H9 (cell line): ENCODE measurements around the gene PP2D1. TPM values are rescaled to one million over a fixed set of nuclear protein-coding genes. Genes with fewer than 3 reads are reported as not detected.

ENCODE experiments used
- DNase-seq: peaks from one replicate; pipeline ENCODE4 v3.0.0-alpha.2; 2017
- H2AFZ ChIP-seq: one replicate; pipeline ENCODE4 v1.6.1; 2013; ENCODE audit warnings: mild to moderate bottlenecking, low read length, control low read depth, moderate library complexity
- H2AK5ac ChIP-seq: 2 replicates; pipeline ENCODE4 v1.6.1; 2013; ENCODE audit warnings: low read length, control low read depth, mixed read lengths; ENCODE audit not compliant: insufficient read length
- H2BK120ac ChIP-seq: one replicate; pipeline ENCODE4 v1.6.1; 2013; ENCODE audit warnings: low read depth, mild to moderate bottlenecking, low read length, control low read depth, inconsistent platforms; ENCODE audit not compliant: poor library complexity, severe bottlenecking
- H2BK12ac ChIP-seq: 2 replicates; pipeline ENCODE4 v1.6.1; 2013; ENCODE audit warnings: low read length, control low read depth, mixed read lengths, low read depth; ENCODE audit not compliant: insufficient read length
- H2BK15ac ChIP-seq: 2 replicates; pipeline ENCODE4 v1.6.1; 2013; ENCODE audit warnings: low read depth, low read length, control low read depth
- H2BK20ac ChIP-seq: one replicate; pipeline ENCODE4 v1.6.1; 2013; ENCODE audit warnings: low read depth, mild to moderate bottlenecking, low read length, control low read depth, inconsistent platforms; ENCODE audit not compliant: poor library complexity, severe bottlenecking
- H2BK5ac ChIP-seq: 2 replicates; pipeline ENCODE4 v1.6.1; 2013; ENCODE audit warnings: low read length, control low read depth, mixed read lengths; ENCODE audit not compliant: insufficient read length
- H3K14ac ChIP-seq: 2 replicates; pipeline ENCODE4 v1.6.1; 2013; ENCODE audit warnings: low read length, control low read depth; ENCODE audit not compliant: insufficient read depth
- H3K18ac ChIP-seq: 2 replicates; pipeline ENCODE4 v1.6.1; 2013; ENCODE audit warnings: low read depth, mild to moderate bottlenecking, mixed read lengths, low read length, control low read depth; ENCODE audit not compliant: insufficient read length
- H3K23ac ChIP-seq: 2 replicates; pipeline ENCODE4 v1.6.1; 2013; ENCODE audit warnings: low read length, control low read depth, mixed read lengths, low read depth; ENCODE audit not compliant: insufficient read length
- H3K23me2 ChIP-seq: 2 replicates; pipeline ENCODE4 v1.6.1; 2013; ENCODE audit warnings: low read depth, mild to moderate bottlenecking, mixed read lengths, low read length, control low read depth; ENCODE audit not compliant: insufficient read length, poor library complexity, severe bottlenecking
- H3K27ac ChIP-seq: 2 replicates; pipeline ENCODE4 v1.5.1; 2013; ENCODE audit warnings: low read length, control low read depth, mixed read lengths, low read depth; ENCODE audit not compliant: insufficient read length
- H3K27me3 ChIP-seq: 2 replicates; pipeline ENCODE4 v1.6.1; 2013; ENCODE audit warnings: low read length, control low read depth, inconsistent platforms; ENCODE audit not compliant: insufficient read depth
- H3K4ac ChIP-seq: 2 replicates; pipeline ENCODE4 v1.6.1; 2013; ENCODE audit warnings: low read depth, mild to moderate bottlenecking, control low read depth, inconsistent platforms, low read length, moderate library complexity
- H3K4me1 ChIP-seq: 2 replicates; pipeline ENCODE4 v1.6.1; 2013; ENCODE audit warnings: low read length, control low read depth, inconsistent platforms; ENCODE audit not compliant: insufficient read depth
- H3K4me2 ChIP-seq: 2 replicates; pipeline ENCODE4 v1.6.1; 2013; ENCODE audit warnings: low read length, control low read depth, mixed read lengths; ENCODE audit not compliant: insufficient read length, insufficient read depth
- H3K56ac ChIP-seq: 2 replicates; pipeline ENCODE4 v1.6.1; 2013; ENCODE audit warnings: low read depth, mild to moderate bottlenecking, mixed read lengths, low read length, control low read depth; ENCODE audit not compliant: insufficient read length
- H3K79me1 ChIP-seq: 2 replicates; pipeline ENCODE4 v1.6.1; 2013; ENCODE audit warnings: low read depth, mild to moderate bottlenecking, moderate library complexity, low read length, control low read depth, inconsistent platforms; ENCODE audit not compliant: insufficient read depth, poor library complexity, severe bottlenecking
- H3K79me2 ChIP-seq: 2 replicates; pipeline ENCODE4 v1.6.1; 2013; ENCODE audit warnings: low read length, control low read depth, inconsistent platforms; ENCODE audit not compliant: insufficient read depth
- H3K9ac ChIP-seq: 2 replicates; pipeline ENCODE4 v1.6.1; 2013; ENCODE audit warnings: low read length, control low read depth, mixed read lengths; ENCODE audit not compliant: insufficient read length; ENCODE audit errors: extremely low read depth
- H3K9me3 ChIP-seq: one replicate; pipeline ENCODE4 v1.6.1; 2013; ENCODE audit warnings: low read depth, low read length, inconsistent platforms; ENCODE audit not compliant: control insufficient read depth
- H3T11ph ChIP-seq: one replicate; pipeline ENCODE4 v1.6.1; 2013; ENCODE audit warnings: mild to moderate bottlenecking, low read length, control low read depth, inconsistent platforms
- H4K20me1 ChIP-seq: one replicate; pipeline ENCODE4 v1.6.1; 2013; ENCODE audit not compliant: control insufficient read depth, insufficient read length, insufficient read depth
- H4K5ac ChIP-seq: 2 replicates; pipeline ENCODE4 v1.6.1; 2013; ENCODE audit warnings: low read depth, mild to moderate bottlenecking, mixed read lengths, low read length, control low read depth; ENCODE audit not compliant: insufficient read length
- H4K8ac ChIP-seq: replicated peaks from 2 replicates; pipeline ENCODE4 v1.6.1; 2013; ENCODE audit warnings: low read length, control low read depth, mixed read lengths, low read depth; ENCODE audit not compliant: insufficient read length
- H4K91ac ChIP-seq: 2 replicates; pipeline ENCODE4 v1.6.1; 2013; ENCODE audit warnings: low read depth, mild to moderate bottlenecking, moderate library complexity, mixed read lengths, low read length, control low read depth; ENCODE audit not compliant: insufficient read length
- H3K27ac Mint-ChIP-seq, 3 experiments: 2 replicates in 2 of 3; 3 replicates in 1 of 3; pipeline ENCODE4 v1.8.0; 2020 to 2021; ENCODE audit warnings: mixed read lengths in 3 of 3, mild to moderate bottlenecking in 1 of 3, moderate library complexity in 1 of 3
- H3K27me3 Mint-ChIP-seq: 2 replicates; pipeline ENCODE4 v1.8.0; 2021; ENCODE audit warnings: low read depth, mild to moderate bottlenecking, moderate library complexity, mixed read lengths
- H3K36me3 Mint-ChIP-seq, 3 experiments: 2 replicates in 2 of 3; 3 replicates in 1 of 3; pipeline ENCODE4 v1.8.0; 2020 to 2021; ENCODE audit warnings: low read depth in 3 of 3, mixed read lengths in 3 of 3; ENCODE audit not compliant: insufficient read depth in 1 of 3
- H3K4me1 Mint-ChIP-seq, 2 experiments: 2 replicates each; pipeline ENCODE4 v1.8.0; 2020; ENCODE audit warnings: mixed read lengths in 2 of 2
- H3K4me3 Mint-ChIP-seq, 2 experiments: 2 replicates in 1 of 2; 3 replicates in 1 of 2; pipeline ENCODE4 v1.8.0; 2020 to 2021; ENCODE audit warnings: mild to moderate bottlenecking in 2 of 2, mixed read lengths in 2 of 2, moderate library complexity in 1 of 2
- H3K9me3 Mint-ChIP-seq, 2 experiments: 2 replicates in 1 of 2; 3 replicates in 1 of 2; pipeline ENCODE4 v1.8.0; 2020; ENCODE audit warnings: mild to moderate bottlenecking in 2 of 2, mixed read lengths in 2 of 2, moderate library complexity in 1 of 2
- WGBS: extraction: QIAGEN DNeasy Blood & Tissue Kit; methylation state at CpG from one replicate; pipeline ENCODE4 v1.1.7; 2013; ENCODE audit warnings: missing lambda C conversion rate, low lambda C conversion rate, mixed read lengths; ENCODE audit not compliant: insufficient read length; ENCODE audit errors: extremely low coverage; 5-methylcytosine and 5-hydroxymethylcytosine counted together
- total RNA-seq: library from RNA; stranded (reverse); gene quantifications from 2 replicates; pipeline ENCODE4 v1.2.1, GENCODE V29; 2021
- TF ChIP-seq, protein P1 (sequence below): fragments of 200-600 bp; sonication (generic); conservative IDR thresholded peaks from 3 replicates; pipeline ENCODE4 v1.8.0; 2021; ENCODE audit warnings: antibody characterized with exemption, mild to moderate bottlenecking

The PP2D1 gene
- total RNA-seq, 1 experiment from 2014 or later: not detected

DNA sequence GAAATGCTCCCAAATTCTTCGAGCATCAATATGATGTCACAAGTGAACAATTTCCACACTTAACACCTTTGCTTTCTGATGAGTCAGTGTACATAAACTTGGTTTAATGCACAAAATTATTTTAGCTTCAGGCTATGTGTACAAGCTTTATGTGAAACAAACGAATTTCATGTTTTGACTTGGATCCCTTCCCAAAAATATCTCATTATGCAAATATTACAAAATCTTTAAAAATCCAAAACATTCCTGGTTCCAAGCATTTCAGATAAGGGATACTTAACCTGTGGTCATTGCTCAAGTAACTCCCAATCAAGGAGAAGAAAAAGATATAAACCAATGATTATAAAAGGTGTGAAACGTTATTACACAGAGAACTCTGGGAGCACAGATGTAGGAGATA, 40.0 kb downstream of the PP2D1 start:
- Histone ChIP-seq H2BK12ac (no peak overlapping the region), H3K4me1 (no peaks in the 10 kb centered on the region), H3T11ph (no peak overlapping the region), H3K23ac (no peak overlapping the region), H2AK5ac (no peak overlapping the region), H3K9ac (no peak overlapping the region), H2BK20ac (no peak overlapping the region), H3K27ac (no peak overlapping the region), H2BK15ac (no peak overlapping the region), H3K4ac (no peak overlapping the region), H4K8ac (no peak overlapping the region), H3K56ac (no peak overlapping the region), H3K18ac (no peak overlapping the region), H3K9me3 (no peaks in the 10 kb centered on the region), H4K5ac (no peak overlapping the region), H2BK120ac (no peak overlapping the region), H2AFZ (no peak overlapping the region), H4K20me1 (no peaks in the 10 kb centered on the region), H4K91ac (no peak overlapping the region), H3K23me2 (no peaks in the 10 kb centered on the region), H3K4me2 (no peak overlapping the region), H3K14ac (no peak overlapping the region), H3K79me1 (peaks cover 2% of the 10 kb centered on the region), H3K27me3 (no peaks in the 10 kb centered on the region), H2BK5ac (no peak overlapping the region), H3K79me2 (peaks cover 13% of the 10 kb centered on the region; the same call in 1 of the 2 replicates)
- no peaks in the 10 kb centered on the region for H3K9me3 Mint-ChIP-seq
- peaks cover 0 to 3% of the 10 kb centered on the region in 2 experiments; a peak in 1 of 4 replicates for H3K4me1 Mint-ChIP-seq
- H3K36me3 Mint-ChIP-seq: peaks cover 26 to 46% (median 43%) of the 10 kb centered on the region in 3 experiments
- peak overlapping the region in 1 of 3 experiments; percentile 1; a peak in 1 of 7 replicates for H3K27ac Mint-ChIP-seq
- no peak overlapping the region for H3K4me3 Mint-ChIP-seq
- WGBS: no CpG with 5 or more reads among the region's 3 CpGs
- no peaks in the 10 kb centered on the region for H3K27me3 Mint-ChIP-seq
- TF ChIP-seq, protein P1, sequence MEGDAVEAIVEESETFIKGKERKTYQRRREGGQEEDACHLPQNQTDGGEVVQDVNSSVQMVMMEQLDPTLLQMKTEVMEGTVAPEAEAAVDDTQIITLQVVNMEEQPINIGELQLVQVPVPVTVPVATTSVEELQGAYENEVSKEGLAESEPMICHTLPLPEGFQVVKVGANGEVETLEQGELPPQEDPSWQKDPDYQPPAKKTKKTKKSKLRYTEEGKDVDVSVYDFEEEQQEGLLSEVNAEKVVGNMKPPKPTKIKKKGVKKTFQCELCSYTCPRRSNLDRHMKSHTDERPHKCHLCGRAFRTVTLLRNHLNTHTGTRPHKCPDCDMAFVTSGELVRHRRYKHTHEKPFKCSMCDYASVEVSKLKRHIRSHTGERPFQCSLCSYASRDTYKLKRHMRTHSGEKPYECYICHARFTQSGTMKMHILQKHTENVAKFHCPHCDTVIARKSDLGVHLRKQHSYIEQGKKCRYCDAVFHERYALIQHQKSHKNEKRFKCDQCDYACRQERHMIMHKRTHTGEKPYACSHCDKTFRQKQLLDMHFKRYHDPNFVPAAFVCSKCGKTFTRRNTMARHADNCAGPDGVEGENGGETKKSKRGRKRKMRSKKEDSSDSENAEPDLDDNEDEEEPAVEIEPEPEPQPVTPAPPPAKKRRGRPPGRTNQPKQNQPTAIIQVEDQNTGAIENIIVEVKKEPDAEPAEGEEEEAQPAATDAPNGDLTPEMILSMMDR: no peak
- no peak for DNase-seq
